GM06990 (cell line): ENCODE data around the gene C13orf46.

ENCODE experiments used
- DNase-seq: peaks from one replicate; pipeline ENCODE4 v3.0.0-alpha.2; 2011; ENCODE audit not compliant: insufficient read length; ENCODE audit errors: extremely low read depth
- H3K27me3 ChIP-seq: replicated peaks from 2 replicates; pipeline ENCODE4 v1.6.0; 2011; ENCODE audit warnings: low read length; ENCODE audit not compliant: control insufficient read depth, insufficient read depth
- H3K36me3 ChIP-seq: 2 replicates; pipeline ENCODE4 v1.5.1; 2011; ENCODE audit warnings: low read length; ENCODE audit not compliant: control insufficient read depth, insufficient read depth
- H3K4me3 ChIP-seq: replicated peaks from 2 replicates; pipeline ENCODE4 v1.5.1; 2011; ENCODE audit warnings: low read depth, mild to moderate bottlenecking, control low read depth, low read length
- CTCF ChIP-seq: IDR thresholded peaks from 2 replicates; pipeline ENCODE4 v1.5.1; 2011; ENCODE audit warnings: low read length, control low read depth, mild to moderate bottlenecking, inconsistent platforms; ENCODE audit not compliant: insufficient read depth, poor library complexity, severe bottlenecking

The C13orf46 gene

GRCh38 chr13:113962386-113962785, 11.5 kb downstream of the C13orf46 start:
- H3K4me3 ChIP-seq = no peak overlapping the region
- no peaks in the 10 kb centered on the region for H3K36me3 ChIP-seq
- DNase-seq = no peak
- H3K27me3 ChIP-seq = no peaks in the 10 kb centered on the region
- no peak for TF ChIP-seq CTCF

GRCh38 chr13:113960276-113960948, 13.5 kb downstream of the C13orf46 start:
- Histone ChIP-seq H3K27me3 (no peaks in the 10 kb centered on the region), H3K36me3 (no peaks in the 10 kb centered on the region), H3K4me3 (no peak overlapping the region)
- TF ChIP-seq CTCF = no peak
- no peak for DNase-seq

GRCh38 chr13:113959198-113959597, 14.7 kb downstream of the C13orf46 start:
- H3K36me3 ChIP-seq = no peaks in the 10 kb centered on the region
- no peak for DNase-seq
- no peak overlapping the region for H3K4me3 ChIP-seq
- TF ChIP-seq CTCF = no peak
- H3K27me3 ChIP-seq = no peaks in the 10 kb centered on the region

GRCh38 chr13:113958373-113958772, 15.5 kb downstream of the C13orf46 start:
- no peak for DNase-seq
- Histone ChIP-seq H3K4me3 (no peak overlapping the region), H3K36me3 (no peaks in the 10 kb centered on the region), H3K27me3 (no peaks in the 10 kb centered on the region)
- no peak for TF ChIP-seq CTCF

GRCh38 chr13:113956571-113956970, 17.3 kb downstream of the C13orf46 start:
- Histone ChIP-seq H3K36me3 (no peaks in the 10 kb centered on the region), H3K27me3 (no peaks in the 10 kb centered on the region), H3K4me3 (no peak overlapping the region)
- TF ChIP-seq CTCF = no peak
- no peak for DNase-seq

- TF ChIP-seq CTCF = no peak
- no peaks in the 10 kb centered on the region for H3K27me3 ChIP-seq
- H3K4me3 ChIP-seq = no peak overlapping the region
- DNase-seq = no peak
- no peaks in the 10 kb centered on the region for H3K36me3 ChIP-seq
Observed at GRCh38 chr13:113955691-113956090, 18.2 kb downstream of the C13orf46 start.
